NCI-H460 (cell line): ENCODE results near the gene BCL11B. TPM values are rescaled to one million over a fixed set of nuclear protein-coding genes. Genes with fewer than 3 reads are reported as not detected.

Experiments used
- DNase-seq: peaks from one replicate; pipeline ENCODE4 v3.0.0-alpha.2; 2016; ENCODE audit warnings: low read depth; ENCODE audit errors: extremely low read depth
- total RNA-seq: library from RNA; depleted of rRNA; stranded (reverse); fragments of >200 nt; shearing (Covaris generic); gene quantifications from 2 replicates; pipeline ENCODE4 v1.2.3, GENCODE V29; 2014

BCL11B gene
- total RNA-seq, 1 experiment from 2014 or later: not detected

GRCh38 chr14:99203801-99204200, 68.2 kb downstream of the BCL11B start:
- DNase-seq: no peak

GRCh38 chr14:99203080-99203479, 68.9 kb downstream of the BCL11B start:
- DNase-seq: no peak

GRCh38 chr14:99202516-99202915, 69.5 kb downstream of the BCL11B start:
- DNase-seq: no peak

- no peak for DNase-seq
Measured at GRCh38 chr14:99201351-99202073, 70.5 kb downstream of the BCL11B start.

GRCh38 chr14:99200654-99201005, 71.4 kb downstream of the BCL11B start:
- no peak for DNase-seq

- no peak for DNase-seq
Measured at GRCh38 chr14:99199846-99200653, 71.9 kb downstream of the BCL11B start.

- no peak for DNase-seq
Measured at GRCh38 chr14:99198746-99199502, 73.1 kb downstream of the BCL11B start.

- DNase-seq: no peak
Measured at GRCh38 chr14:99196310-99196650, 75.7 kb downstream of the BCL11B start.

- no peak for DNase-seq
Measured at GRCh38 chr14:99195602-99196309, 76.2 kb downstream of the BCL11B start.

- DNase-seq: no peak
Measured at GRCh38 chr14:99194736-99195135, 77.3 kb downstream of the BCL11B start.

- no peak for DNase-seq
Measured at GRCh38 chr14:99194136-99194535, 77.9 kb downstream of the BCL11B start.

GRCh38 chr14:99192830-99193229, 79.2 kb downstream of the BCL11B start:
- DNase-seq: no peak

GRCh38 chr14:99192028-99192621, 79.9 kb downstream of the BCL11B start:
- peak; percentile 11 for DNase-seq

GRCh38 chr14:99191395-99192027, 80.5 kb downstream of the BCL11B start:
- DNase-seq: no peak

- DNase-seq: no peak
Measured at GRCh38 chr14:99190696-99191394, 81.2 kb downstream of the BCL11B start.

GRCh38 chr14:99189201-99189801, 82.7 kb downstream of the BCL11B start:
- no peak for DNase-seq

GRCh38 chr14:99188731-99189191, 83.2 kb downstream of the BCL11B start:
- DNase-seq: no peak

GRCh38 chr14:99187858-99188257, 84.1 kb downstream of the BCL11B start:
- no peak for DNase-seq
